Neuronal stem cell (in vitro differentiated cells): ENCODE data around the gene CFAP69.

Experiments
- DNase-seq: peaks from one replicate; pipeline ENCODE4 v3.0.0-alpha.2; 2013; ENCODE audit warnings: low spot score
- H2AFZ ChIP-seq: one replicate; pipeline ENCODE4 v1.6.1; 2013; ENCODE audit warnings: mild to moderate bottlenecking, low read length, inconsistent platforms
- H2AK5ac ChIP-seq: 2 replicates; pipeline ENCODE4 v1.6.1; 2013; ENCODE audit warnings: low read depth, mild to moderate bottlenecking, inconsistent platforms, low read length, moderate library complexity, mixed read lengths
- H2BK120ac ChIP-seq: 2 replicates; pipeline ENCODE4 v1.6.1; 2013; ENCODE audit warnings: low read depth, mild to moderate bottlenecking, inconsistent platforms, low read length, moderate library complexity, mixed read lengths
- H2BK12ac ChIP-seq: one replicate; pipeline ENCODE4 v1.6.1; 2013; ENCODE audit warnings: low read length, inconsistent platforms
- H2BK15ac ChIP-seq: 2 replicates; pipeline ENCODE4 v1.6.1; 2013; ENCODE audit warnings: mild to moderate bottlenecking, low read length, inconsistent platforms, mixed read lengths
- H2BK5ac ChIP-seq: one replicate; pipeline ENCODE4 v1.6.1; 2013; ENCODE audit warnings: inconsistent platforms, mild to moderate bottlenecking, low read length, moderate library complexity
- H3K14ac ChIP-seq: one replicate; pipeline ENCODE4 v1.6.1; 2013; ENCODE audit warnings: low read length, inconsistent platforms
- H3K18ac ChIP-seq: 2 replicates; pipeline ENCODE4 v1.6.1; 2013; ENCODE audit warnings: low read length, inconsistent platforms
- H3K23ac ChIP-seq: 2 replicates; pipeline ENCODE4 v1.6.1; 2013; ENCODE audit warnings: low read depth, mild to moderate bottlenecking, mixed read lengths, low read length, inconsistent platforms; ENCODE audit not compliant: poor library complexity
- H3K27ac ChIP-seq: replicated peaks from 3 replicates; pipeline ENCODE4 v1.5.1; 2013; ENCODE audit warnings: low read length, inconsistent platforms
- H3K27me3 ChIP-seq, 3 experiments: 2 replicates each; pipeline ENCODE4 v1.6.1; 2013; ENCODE audit warnings: low read length in 3 of 3, mild to moderate bottlenecking in 2 of 3, inconsistent platforms in 1 of 3, low read depth in 1 of 3, mixed read lengths in 1 of 3, moderate library complexity in 1 of 3; ENCODE audit not compliant: control insufficient read depth in 3 of 3, insufficient read depth in 3 of 3
- H3K36me3 ChIP-seq, 2 donors: replicated peaks in 1 of 2; 2 replicates each; pipeline ENCODE4 v1.6.1; 2013; ENCODE audit warnings: low read length in 2 of 2; ENCODE audit not compliant: control insufficient read depth in 2 of 2, insufficient read depth in 2 of 2
- H3K4ac ChIP-seq: 2 replicates; pipeline ENCODE4 v1.6.1; 2013; ENCODE audit warnings: inconsistent platforms, mild to moderate bottlenecking, low read length, moderate library complexity
- H3K4me1 ChIP-seq, 2 donors: 1 replicate in 1 of 2; 2 replicates in 1 of 2; pipeline ENCODE4 v1.6.1; 2013; ENCODE audit warnings: low read length in 2 of 2, low read depth in 1 of 2; ENCODE audit not compliant: control insufficient read depth in 2 of 2, insufficient read depth in 1 of 2
- H3K4me2 ChIP-seq: one replicate; pipeline ENCODE4 v1.6.1; 2013; ENCODE audit warnings: mild to moderate bottlenecking, low read length, inconsistent platforms; ENCODE audit not compliant: insufficient read depth, poor library complexity, severe bottlenecking
- H3K4me3 ChIP-seq, 2 donors: 2 replicates each; pipeline ENCODE4 v1.5.1; 2013; ENCODE audit warnings: low read length in 2 of 2, mild to moderate bottlenecking in 2 of 2, inconsistent platforms in 1 of 2, moderate library complexity in 1 of 2
- H3K79me1 ChIP-seq: one replicate; pipeline ENCODE4 v1.6.1; 2013; ENCODE audit warnings: low read depth, mild to moderate bottlenecking, inconsistent platforms, low read length, moderate library complexity
- H3K9ac ChIP-seq: one replicate; pipeline ENCODE4 v1.6.1; 2013; ENCODE audit warnings: mild to moderate bottlenecking, low read depth, low read length, inconsistent platforms; ENCODE audit not compliant: poor library complexity
- H3K9me3 ChIP-seq, 2 donors: replicated peaks in 1 of 2; 2 replicates each; pipeline versions ENCODE3 to v1.6.1; 2013; ENCODE audit warnings: low read length in 2 of 2, mild to moderate bottlenecking in 2 of 2, inconsistent platforms in 1 of 2, low read depth in 1 of 2, mixed read lengths in 1 of 2, moderate library complexity in 1 of 2; ENCODE audit not compliant: control insufficient read depth in 2 of 2, insufficient read depth in 1 of 2
- H4K8ac ChIP-seq: one replicate; pipeline ENCODE4 v1.6.1; 2013; ENCODE audit warnings: low read depth, mild to moderate bottlenecking, inconsistent platforms, low read length, moderate library complexity
- H4K91ac ChIP-seq: one replicate; pipeline ENCODE4 v1.6.1; 2013; ENCODE audit warnings: low read length, low read depth, mild to moderate bottlenecking, inconsistent platforms; ENCODE audit not compliant: poor library complexity
- WGBS, 2 donors: extraction: QIAGEN DNeasy Blood & Tissue Kit; methylation state at CpG; one replicate each; pipeline ENCODE4 v1.1.7; 2013; ENCODE audit warnings: missing lambda C conversion rate in 2 of 2, mixed read lengths in 1 of 2; ENCODE audit not compliant: insufficient read length in 2 of 2, insufficient replicate concordance in 1 of 2; ENCODE audit errors: extremely low coverage in 2 of 2; 5-methylcytosine and 5-hydroxymethylcytosine counted together

The CFAP69 gene

GRCh38 chr7:90320801-90321494 is 76.0 kb downstream of the CFAP69 start, which contains the start of gene FAM237B:
TSS of gene FAM237B (minus strand) at chr7:90321304. CDS start at chr7:90319748, 1,556 bp downstream.
- WGBS, 2 donors = no CpG with 5 or more reads among the region's 62 CpGs
- no peak within 1 kb of the TSS for H2BK120ac ChIP-seq
- H2BK15ac ChIP-seq = peak within 1 kb of the TSS; percentile 89
- no peak within 1 kb of the TSS for H3K4ac ChIP-seq
- H2BK5ac ChIP-seq = no peak within 1 kb of the TSS
- peak within 1 kb of the TSS; percentile 84 for H3K14ac ChIP-seq
- peak within 1 kb of the TSS; percentile 26 to 79 for H3K4me3 ChIP-seq
- H3K36me3 ChIP-seq = no peaks in the 10 kb centered on the region
- peaks cover 11 to 67% (median 23%) of the 10 kb centered on the region in 3 experiments for H3K27me3 ChIP-seq
- peaks cover 2 to 3% of the 10 kb centered on the region in 2 donors for H3K4me1 ChIP-seq
- no peak within 1 kb of the TSS for H2AK5ac ChIP-seq
- H3K9me3 ChIP-seq = peaks cover 0 to 11% of the 10 kb centered on the region in 2 donors
- peak within 1 kb of the TSS; percentile 94 for H2AFZ ChIP-seq
- H3K18ac ChIP-seq = peak within 1 kb of the TSS; percentile 24
- H3K23ac ChIP-seq = no peak within 1 kb of the TSS
- H4K91ac ChIP-seq = no peak within 1 kb of the TSS
- H4K8ac ChIP-seq = peak within 1 kb of the TSS; percentile 43
- peak within 1 kb of the TSS; percentile 71 for H3K4me2 ChIP-seq
- DNase-seq = peak; percentile 39
- H2BK12ac ChIP-seq = no peak within 1 kb of the TSS
- peak within 1 kb of the TSS; percentile 78 for H3K9ac ChIP-seq
- H3K79me1 ChIP-seq = peaks cover 3% of the 10 kb centered on the region
- no peak within 1 kb of the TSS for H3K27ac ChIP-seq

- H3K18ac ChIP-seq = no peak overlapping the region
- H4K91ac ChIP-seq = no peak overlapping the region
- no peak overlapping the region for H2AK5ac ChIP-seq
- no peak overlapping the region for H3K14ac ChIP-seq
- H3K36me3 ChIP-seq = no peaks in the 10 kb centered on the region
- no peak overlapping the region for H3K4ac ChIP-seq
- no peak overlapping the region for H2AFZ ChIP-seq
- H3K27me3 ChIP-seq = peaks cover 11 to 61% (median 23%) of the 10 kb centered on the region in 3 experiments
- H2BK5ac ChIP-seq = no peak overlapping the region
- no peak overlapping the region for H2BK12ac ChIP-seq
- no peak overlapping the region for H2BK120ac ChIP-seq
- no peak overlapping the region for H3K4me2 ChIP-seq
- H3K27ac ChIP-seq = no peak overlapping the region
- H3K9ac ChIP-seq = no peak overlapping the region
- peaks cover 3% of the 10 kb centered on the region for H3K79me1 ChIP-seq
- peaks cover 2 to 3% of the 10 kb centered on the region in 2 donors for H3K4me1 ChIP-seq
- H3K4me3 ChIP-seq = no peak overlapping the region
- no peak overlapping the region for H3K23ac ChIP-seq
- no peak for DNase-seq
- no peak overlapping the region for H2BK15ac ChIP-seq
- H4K8ac ChIP-seq = no peak overlapping the region
- peaks cover 0 to 11% of the 10 kb centered on the region in 2 donors for H3K9me3 ChIP-seq
Observed at GRCh38 chr7:90322837-90323236, 77.9 kb downstream of the CFAP69 start.

- no peak overlapping the region for H2BK120ac ChIP-seq
- H2BK12ac ChIP-seq = no peak overlapping the region
- no peak overlapping the region for H2BK5ac ChIP-seq
- no peak overlapping the region for H4K8ac ChIP-seq
- DNase-seq = no peak
- no peaks in the 10 kb centered on the region for H3K79me1 ChIP-seq
- H3K14ac ChIP-seq = no peak overlapping the region
- no peak overlapping the region for H3K4ac ChIP-seq
- H3K9ac ChIP-seq = no peak overlapping the region
- WGBS, 2 donors = no CpG with 5 or more reads among the region's 1 CpG
- H3K27ac ChIP-seq = no peak overlapping the region
- no peak overlapping the region for H2AFZ ChIP-seq
- H3K9me3 ChIP-seq = peaks cover 0 to 2% of the 10 kb centered on the region in 2 donors
- peaks cover 2 to 27% (median 9%) of the 10 kb centered on the region in 3 experiments for H3K27me3 ChIP-seq
- H3K4me1 ChIP-seq = no peaks in the 10 kb centered on the region
- no peak overlapping the region for H3K23ac ChIP-seq
- no peak overlapping the region for H3K18ac ChIP-seq
- H4K91ac ChIP-seq = no peak overlapping the region
- H3K4me3 ChIP-seq = no peak overlapping the region
- no peak overlapping the region for H3K4me2 ChIP-seq
- no peak overlapping the region for H2BK15ac ChIP-seq
- H2AK5ac ChIP-seq = no peak overlapping the region
- no peaks in the 10 kb centered on the region for H3K36me3 ChIP-seq
Observed at GRCh38 chr7:90326500-90326899, 81.5 kb downstream of the CFAP69 start.

DNA sequence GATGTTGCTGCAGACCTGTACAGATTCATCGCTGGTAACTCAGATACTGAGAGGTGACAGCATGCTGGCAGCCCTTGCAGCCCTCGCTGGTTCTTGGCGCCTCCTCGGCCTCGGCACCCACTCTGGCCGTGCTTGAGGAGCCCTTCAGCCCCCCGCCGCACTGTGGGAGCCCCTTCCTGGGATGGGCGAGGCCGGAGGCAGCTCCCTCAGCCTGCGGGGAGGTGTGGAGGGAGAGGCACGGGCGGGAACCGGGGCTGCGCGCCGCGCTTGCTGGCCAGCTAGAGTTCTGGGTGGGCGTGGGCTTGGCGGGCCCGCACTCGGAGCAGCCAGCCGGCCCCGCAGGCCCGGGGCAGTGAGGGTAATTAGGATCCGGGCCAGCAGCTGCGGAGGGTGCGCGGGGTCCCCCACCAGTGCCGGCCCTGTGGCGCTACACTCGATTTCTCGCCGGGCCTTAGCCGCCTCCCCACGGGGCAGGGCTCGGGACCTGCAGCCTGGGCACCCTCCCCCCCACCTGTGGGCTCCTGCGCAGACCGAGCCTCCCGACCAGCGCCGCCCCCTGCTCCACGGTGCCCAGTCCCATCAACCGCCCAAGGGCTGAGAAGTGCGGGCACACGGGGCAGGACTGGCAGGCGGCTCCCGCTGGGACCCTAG is 89.3 kb downstream of the CFAP69 start:
- peak overlapping the region; percentile 10 for H2BK12ac ChIP-seq
- H4K91ac ChIP-seq = no peak overlapping the region
- H3K36me3 ChIP-seq = no peaks in the 10 kb centered on the region
- H3K9me3 ChIP-seq = peaks cover 0 to 3% of the 10 kb centered on the region in 2 donors
- no peaks in the 10 kb centered on the region for H3K79me1 ChIP-seq
- H3K23ac ChIP-seq = no peak overlapping the region
- no peak overlapping the region for H3K4ac ChIP-seq
- no peak overlapping the region for H2AFZ ChIP-seq
- no peaks in the 10 kb centered on the region for H3K27me3 ChIP-seq
- H3K4me3 ChIP-seq = no peak overlapping the region
- H4K8ac ChIP-seq = no peak overlapping the region
- no peak overlapping the region for H2BK5ac ChIP-seq
- H2BK120ac ChIP-seq = no peak overlapping the region
- no peak overlapping the region for H3K18ac ChIP-seq
- no peak for DNase-seq
- peaks cover 0 to 3% of the 10 kb centered on the region in 2 donors for H3K4me1 ChIP-seq
- no CpG with 5 or more reads among the region's 48 CpGs for WGBS, 2 donors
- H2AK5ac ChIP-seq = no peak overlapping the region
- H3K14ac ChIP-seq = no peak overlapping the region
- no peak overlapping the region for H3K27ac ChIP-seq
- no peak overlapping the region for H2BK15ac ChIP-seq
- no peak overlapping the region for H3K4me2 ChIP-seq
- H3K9ac ChIP-seq = no peak overlapping the region
